ENCODE data around the gene WRAP73. TPM values are rescaled to one million over a fixed set of nuclear protein-coding genes. Genes with fewer than 3 reads are reported as not detected.
A peak's percentile ranks its signal among the peaks of the same experiment; 100 is the strongest.
"Not testable (repeated sequence)": the region's sequence is repeated elsewhere in the genome, so short reads cannot be mapped to it uniquely, and the experiment has no call there.

WRAP73 gene
- total RNA-seq, 1 experiment from 2014 or later = 41.2 TPM

DNA sequence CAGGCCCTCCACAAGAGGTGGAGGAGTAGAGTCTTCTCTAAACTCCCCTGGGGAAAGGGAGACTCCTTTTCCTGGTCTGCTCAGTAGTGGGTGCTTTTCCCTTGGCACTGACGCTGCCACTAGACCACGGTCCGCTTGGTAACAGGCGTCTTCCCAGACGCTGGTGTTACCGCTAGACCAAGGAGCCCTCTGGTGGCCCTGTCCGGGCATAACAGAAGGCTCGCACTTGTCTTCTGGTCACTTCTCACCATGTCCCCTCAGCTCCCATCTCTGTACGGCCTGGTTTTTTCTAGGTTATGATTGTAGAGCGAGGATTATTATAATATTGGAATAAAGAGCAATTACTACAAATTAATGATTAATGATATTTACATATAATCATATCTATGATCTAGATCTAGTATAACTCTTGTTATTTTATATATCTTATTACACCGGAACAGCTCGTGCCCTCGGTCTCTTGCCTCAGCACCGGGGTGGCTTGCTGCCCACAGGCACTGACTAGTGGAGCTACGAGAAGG, 28.7 kb downstream of the WRAP73 start:
- TF ChIP-seq, protein P1, sequence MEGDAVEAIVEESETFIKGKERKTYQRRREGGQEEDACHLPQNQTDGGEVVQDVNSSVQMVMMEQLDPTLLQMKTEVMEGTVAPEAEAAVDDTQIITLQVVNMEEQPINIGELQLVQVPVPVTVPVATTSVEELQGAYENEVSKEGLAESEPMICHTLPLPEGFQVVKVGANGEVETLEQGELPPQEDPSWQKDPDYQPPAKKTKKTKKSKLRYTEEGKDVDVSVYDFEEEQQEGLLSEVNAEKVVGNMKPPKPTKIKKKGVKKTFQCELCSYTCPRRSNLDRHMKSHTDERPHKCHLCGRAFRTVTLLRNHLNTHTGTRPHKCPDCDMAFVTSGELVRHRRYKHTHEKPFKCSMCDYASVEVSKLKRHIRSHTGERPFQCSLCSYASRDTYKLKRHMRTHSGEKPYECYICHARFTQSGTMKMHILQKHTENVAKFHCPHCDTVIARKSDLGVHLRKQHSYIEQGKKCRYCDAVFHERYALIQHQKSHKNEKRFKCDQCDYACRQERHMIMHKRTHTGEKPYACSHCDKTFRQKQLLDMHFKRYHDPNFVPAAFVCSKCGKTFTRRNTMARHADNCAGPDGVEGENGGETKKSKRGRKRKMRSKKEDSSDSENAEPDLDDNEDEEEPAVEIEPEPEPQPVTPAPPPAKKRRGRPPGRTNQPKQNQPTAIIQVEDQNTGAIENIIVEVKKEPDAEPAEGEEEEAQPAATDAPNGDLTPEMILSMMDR (conservative IDR thresholded peaks at IDR 0.05; ENCODE audit: low read depth, low read length) = peak; percentile 58
- DNase-seq (ENCODE audit: low spot score) = peak; percentile 41
- H3K27me3 ChIP-seq (replicated peaks; ENCODE audit: insufficient read depth, low read depth, low read length, poor library complexity); H3K36me3 ChIP-seq (ENCODE audit: insufficient read depth, low read length, poor library complexity, severe bottlenecking); H3K4me1 ChIP-seq (ENCODE audit: insufficient read depth, low read length, poor library complexity, severe bottlenecking); H3K4me3 ChIP-seq (ENCODE audit: low read depth, low read length, poor library complexity, severe bottlenecking); BruUV-seq (replicated peaks); H3K9me3 ChIP-seq (ENCODE audit: low read depth, low read length, poor library complexity, severe bottlenecking); H3K27ac ChIP-seq (ENCODE audit: low read depth, low read length, poor library complexity, severe bottlenecking): not testable (repeated sequence)
- intact Hi-C loops (cut with micrococcal nuclease; ENCODE audit: unreplicated experiment) = loop anchor here (2.0 kb wide), 1 partner anchor 168 kb away; no protein-coding TSS in a partner anchor
- ChIA-PET CTCF (interaction anchor here (0.6 to 2.0 kb wide), 4 partner anchors 91 to 168 kb away, joined by 3 to 10 read pairs (median 6); no protein-coding TSS in a partner anchor), POLR2A (ENCODE audit: low non-redundant PET) (interaction anchor here (0.6 kb wide), 1 partner anchor 114 kb away, joined by 3 read pairs; no protein-coding TSS in a partner anchor)

DNA sequence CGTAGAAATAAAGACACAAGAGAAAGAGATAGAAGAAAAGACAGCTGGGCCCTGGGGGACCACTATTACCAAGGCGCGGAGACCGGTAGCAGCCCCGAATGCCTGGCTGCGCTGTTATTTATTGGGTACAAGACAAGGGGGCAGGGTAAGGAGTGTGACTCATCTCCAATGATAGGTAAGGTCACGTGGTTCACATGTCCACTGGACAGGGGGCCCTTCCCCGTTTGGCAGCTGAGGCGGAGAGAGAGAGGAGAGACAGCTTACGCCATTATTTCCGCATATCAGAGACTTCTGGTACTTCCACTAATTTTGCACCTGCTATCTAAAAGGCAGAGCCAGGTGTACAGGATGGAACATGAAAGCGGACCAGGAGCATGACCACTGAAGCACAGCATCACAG, 29.2 kb downstream of the WRAP73 start:
- BruUV-seq (replicated peaks) = no TSS peak
- ChIA-PET CTCF (interaction anchor here (1.3 to 2.0 kb wide), 3 partner anchors 128 to 168 kb away, joined by 4 to 10 read pairs (median 8); no protein-coding TSS in a partner anchor), POLR2A (ENCODE audit: low non-redundant PET) (no interaction called here)
- Histone ChIP-seq H3K4me3 (ENCODE audit: low read depth, low read length, poor library complexity, severe bottlenecking) (no peak overlapping the region), H3K9me3 (ENCODE audit: low read depth, low read length, poor library complexity, severe bottlenecking) (no peaks in the 10 kb centered on the region), H3K4me1 (ENCODE audit: insufficient read depth, low read length, poor library complexity, severe bottlenecking) (peaks cover 5% of the 10 kb centered on the region), H3K27ac (ENCODE audit: low read depth, low read length, poor library complexity, severe bottlenecking) (no peak overlapping the region), H3K36me3 (ENCODE audit: insufficient read depth, low read length, poor library complexity, severe bottlenecking) (no peaks in the 10 kb centered on the region), H3K27me3 (replicated peaks; ENCODE audit: insufficient read depth, low read depth, low read length, poor library complexity) (no peaks in the 10 kb centered on the region)
- intact Hi-C loops (cut with micrococcal nuclease; ENCODE audit: unreplicated experiment) = loop anchor here (2.0 kb wide), 1 partner anchor 168 kb away; no protein-coding TSS in a partner anchor
- TF ChIP-seq, protein P1 (conservative IDR thresholded peaks at IDR 0.05; ENCODE audit: low read depth, low read length) = no peak
- TF ChIP-seq EZH2 (IDR thresholded peaks at IDR 0.05; ENCODE audit: borderline replicate concordance, low read depth, low read length, poor library complexity, severe bottlenecking) = no peak
- no peak for DNase-seq (ENCODE audit: low spot score)

DNA sequence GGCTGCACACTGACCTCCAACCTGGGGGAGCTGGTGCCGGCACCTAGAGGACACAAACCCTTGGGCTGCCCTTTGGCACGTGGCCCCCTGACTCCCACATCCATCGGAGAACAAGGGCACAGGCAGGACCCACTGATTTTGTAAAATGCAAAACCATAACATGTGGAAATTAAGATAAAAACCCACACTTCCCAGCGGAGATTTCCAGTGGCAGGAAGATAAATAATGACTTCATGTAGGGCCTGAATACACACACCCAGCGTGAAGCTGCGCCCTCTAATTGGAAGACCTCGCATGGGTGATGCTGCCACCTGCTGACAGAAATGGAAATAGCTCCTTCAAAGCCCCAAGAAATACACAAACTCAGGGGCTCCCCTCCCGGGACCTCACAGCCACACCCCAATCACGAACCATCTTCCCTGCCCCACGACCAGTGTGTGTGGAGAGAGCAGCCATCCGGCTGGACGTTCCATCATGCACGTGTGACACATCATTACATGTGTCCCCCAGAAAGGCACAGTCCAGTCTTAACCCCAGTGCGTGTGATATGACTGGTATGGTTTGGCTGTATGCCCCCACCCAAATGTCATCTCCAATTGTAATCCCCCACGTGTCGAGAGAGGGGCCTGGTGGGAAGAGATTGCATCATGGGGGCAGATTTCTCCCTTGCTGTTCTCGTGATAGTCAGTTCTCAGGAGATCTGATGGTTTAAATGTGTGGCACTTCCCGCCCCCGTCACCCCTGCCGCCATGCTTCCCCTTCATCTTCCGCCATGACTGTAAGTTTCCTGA, 30.8 kb downstream of the WRAP73 start:
- no peak overlapping the region for H3K4me3 ChIP-seq (ENCODE audit: low read depth, low read length, poor library complexity, severe bottlenecking)
- intact Hi-C loops (cut with micrococcal nuclease; ENCODE audit: unreplicated experiment) = loop anchor here (1.0 kb wide), 2 partner anchors 54 to 128 kb away; no protein-coding TSS in a partner anchor
- no peaks in the 10 kb centered on the region for H3K27me3 ChIP-seq (replicated peaks; ENCODE audit: insufficient read depth, low read depth, low read length, poor library complexity)
- H3K9me3 ChIP-seq (ENCODE audit: low read depth, low read length, poor library complexity, severe bottlenecking) = no peaks in the 10 kb centered on the region
- no peak overlapping the region for H3K27ac ChIP-seq (ENCODE audit: low read depth, low read length, poor library complexity, severe bottlenecking)
- no TSS peak for BruUV-seq (replicated peaks)
- peaks cover 5% of the 10 kb centered on the region for H3K4me1 ChIP-seq (ENCODE audit: insufficient read depth, low read length, poor library complexity, severe bottlenecking)
- POLR2A ChIA-PET (ENCODE audit: low non-redundant PET) = no interaction called here
- peak; percentile 87 for DNase-seq (ENCODE audit: low spot score)
- H3K36me3 ChIP-seq (ENCODE audit: insufficient read depth, low read length, poor library complexity, severe bottlenecking) = no peaks in the 10 kb centered on the region
- TF ChIP-seq EZH2 (IDR thresholded peaks at IDR 0.05; ENCODE audit: borderline replicate concordance, low read depth, low read length, poor library complexity, severe bottlenecking) = no peak
- TF ChIP-seq, protein P1 (conservative IDR thresholded peaks at IDR 0.05; ENCODE audit: low read depth, low read length) = peak; percentile 91
- CTCF ChIA-PET = interaction anchor here (0.5 to 1.7 kb wide), 13 partner anchors 11 to 489 kb away, joined by 3 to 42 read pairs (median 4); no protein-coding TSS in a partner anchor
